GM12891 (cell line): ENCODE measurements around the gene WNK4.

Experiments used
- POLR2AphosphoS5 ChIP-seq: IDR thresholded peaks from 2 replicates; pipeline ENCODE4 v1.6.1; 2011; ENCODE audit warnings: low read depth, low read length, control low read depth
- SPI1 ChIP-seq: IDR thresholded peaks from 2 replicates; pipeline ENCODE4 v1.6.1; 2011; ENCODE audit warnings: low read depth, low read length, control low read depth
- TAF1 ChIP-seq: IDR thresholded peaks from 2 replicates; pipeline ENCODE4 v1.6.1; 2011; ENCODE audit warnings: low read depth, low read length, control low read depth

DNA sequence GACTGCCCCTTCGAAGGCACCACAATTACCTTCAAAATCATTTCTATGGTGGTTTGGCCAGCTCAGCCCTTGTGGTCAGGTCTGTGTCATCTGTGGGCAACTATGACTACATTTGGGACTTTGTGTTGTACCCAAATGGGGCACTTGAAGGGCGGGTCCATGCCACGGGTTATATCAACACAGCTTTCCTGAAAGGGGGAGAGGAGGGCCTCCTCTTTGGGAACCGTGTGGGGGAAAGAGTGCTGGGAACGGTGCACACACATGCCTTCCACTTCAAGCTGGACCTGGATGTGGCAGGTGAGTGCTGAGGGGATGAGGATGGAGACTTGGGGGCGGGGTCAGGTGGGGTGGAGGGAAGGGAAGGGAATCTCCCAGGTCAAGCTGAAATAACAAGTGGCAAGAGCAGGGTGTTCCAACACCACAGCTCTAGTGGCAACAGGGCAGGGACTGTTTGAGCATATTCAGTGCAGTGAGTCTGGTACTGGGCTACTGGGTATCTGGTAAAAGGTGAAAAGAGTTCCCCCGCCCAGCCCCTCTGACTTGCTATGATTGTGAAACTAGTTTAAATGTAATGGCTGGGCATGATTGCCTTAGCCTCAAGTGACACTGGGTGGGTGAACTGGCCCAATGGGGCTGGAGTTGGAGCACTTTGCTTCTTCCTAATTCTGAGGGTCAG lies 65.6 kb downstream of the WNK4 start:
- TF ChIP-seq POLR2AphosphoS5 (peak; percentile 56; the same call in 1 of the 2 replicates), SPI1 (no peak), TAF1 (no peak)
